ENCODE results near the gene MTG2. TPM values are rescaled to one million over a fixed set of nuclear protein-coding genes. Genes with fewer than 3 reads are reported as not detected.

The MTG2 gene
- total and polyA plus RNA-seq, 4 donors: 18.3 to 35.5 (median 28.5) TPM

- no peak overlapping the region for H3K27ac ChIP-seq (ENCODE audit: low read depth in 1 of 2, low read length in 1 of 2)
- no peak overlapping the region for H3K4me3 ChIP-seq
- ATAC-seq (ENCODE audit: insufficient read depth, low FRiP score): no peak
- peaks cover 0 to 8% (median 0%) of the 10 kb centered on the region in 4 donors for H3K36me3 ChIP-seq (ENCODE audit: control insufficient read depth in 4 of 4, insufficient read depth in 4 of 4, low read length in 4 of 4)
- TF ChIP-seq CTCF (IDR thresholded peaks at IDR 0.05; ENCODE audit: control extremely low read depth, extremely low read depth): no peak
- no peaks in the 10 kb centered on the region for H3K9me3 ChIP-seq (ENCODE audit: control insufficient read depth in 4 of 4, insufficient read depth in 3 of 4, low read length in 3 of 4)
- no peak for DNase-seq
- no peak overlapping the region for H3K9ac ChIP-seq (ENCODE audit: insufficient read depth in 1 of 2, low read length in 2 of 2)
- WGBS, 2 donors: 64 to 77% methylated on average over 19 of the region's 19 CpGs
- H3K27me3 ChIP-seq (ENCODE audit: control insufficient read depth in 3 of 3, insufficient read depth in 3 of 3, low read length in 2 of 3): peaks cover 0 to 18% (median 4%) of the 10 kb centered on the region in 3 donors
- H3K4me1 ChIP-seq (ENCODE audit: control insufficient read depth in 5 of 5, insufficient read depth in 5 of 5, low read length in 5 of 5): peaks cover 0 to 2% (median 0%) of the 10 kb centered on the region in 5 donors
Observed at GRCh38 chr20:62208061-62208794, 25.4 kb downstream of the MTG2 start.

- Histone ChIP-seq H3K4me1 (ENCODE audit: control insufficient read depth in 5 of 5, insufficient read depth in 5 of 5, low read length in 5 of 5) (peaks cover 0 to 2% (median 0%) of the 10 kb centered on the region in 5 donors), H3K4me3 (no peak overlapping the region), H3K27ac (ENCODE audit: low read depth in 1 of 2, low read length in 1 of 2) (no peak overlapping the region), H3K9me3 (ENCODE audit: control insufficient read depth in 4 of 4, insufficient read depth in 3 of 4, low read length in 3 of 4) (no peaks in the 10 kb centered on the region), H3K27me3 (ENCODE audit: control insufficient read depth in 3 of 3, insufficient read depth in 3 of 3, low read length in 2 of 3) (peaks cover 0 to 23% (median 4%) of the 10 kb centered on the region in 3 donors), H3K36me3 (ENCODE audit: control insufficient read depth in 4 of 4, insufficient read depth in 4 of 4, low read length in 4 of 4) (peaks cover 0 to 5% (median 0%) of the 10 kb centered on the region in 4 donors), H3K9ac (ENCODE audit: insufficient read depth in 1 of 2, low read length in 2 of 2) (no peak overlapping the region)
- TF ChIP-seq CTCF (IDR thresholded peaks at IDR 0.05; ENCODE audit: control extremely low read depth, extremely low read depth): no peak
- ATAC-seq (ENCODE audit: insufficient read depth, low FRiP score): no peak
- DNase-seq: no peak
- WGBS, 2 donors: 37 to 49% methylated on average over 27 of the region's 27 CpGs
Observed at GRCh38 chr20:62208795-62209755, 26.2 kb downstream of the MTG2 start.

DNA sequence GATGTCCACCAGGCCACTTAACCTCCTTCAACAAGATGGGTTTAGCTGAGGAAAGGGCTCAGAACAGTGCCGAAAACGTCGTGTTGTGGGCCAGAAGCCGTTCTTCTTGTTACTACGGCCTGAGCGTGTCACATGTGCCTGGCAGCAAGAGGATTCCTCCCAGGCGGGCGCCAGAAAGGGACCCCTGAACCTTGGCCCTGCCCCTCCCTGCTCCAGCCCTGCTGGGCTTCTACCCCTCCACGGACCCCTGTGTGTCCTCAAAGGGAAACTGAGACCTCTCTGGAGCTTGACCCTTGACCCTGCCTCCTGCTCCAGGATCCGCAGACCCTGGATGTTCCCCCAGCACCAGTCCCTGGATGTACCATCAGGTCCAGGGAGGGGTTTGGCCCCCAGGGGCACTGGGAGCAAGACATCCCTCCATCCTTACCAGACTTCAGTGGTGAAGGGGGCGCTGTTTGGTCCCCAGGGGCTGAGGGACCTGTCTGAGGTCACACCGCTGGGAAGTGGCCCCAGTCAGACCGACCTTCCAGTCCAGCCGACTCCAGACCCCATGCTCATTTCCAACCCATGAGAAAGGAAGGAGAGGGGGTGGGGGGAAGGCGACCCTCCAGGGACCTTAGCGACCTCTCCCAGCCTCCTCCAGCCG lies 27.1 kb downstream of the MTG2 start:
- DNase-seq (no peak), ATAC-seq (ENCODE audit: insufficient read depth, low FRiP score) (no peak)
- 54 to 69% methylated on average over 17 of the region's 17 CpGs for WGBS, 2 donors
- H3K4me3 ChIP-seq: no peak overlapping the region
- TF ChIP-seq CTCF (IDR thresholded peaks at IDR 0.05; ENCODE audit: control extremely low read depth, extremely low read depth): no peak
- H3K9ac ChIP-seq (ENCODE audit: insufficient read depth in 1 of 2, low read length in 2 of 2): no peak overlapping the region
- peaks cover 0 to 5% (median 0%) of the 10 kb centered on the region in 4 donors for H3K36me3 ChIP-seq (ENCODE audit: control insufficient read depth in 4 of 4, insufficient read depth in 4 of 4, low read length in 4 of 4)
- peaks cover 0 to 2% (median 0%) of the 10 kb centered on the region in 5 donors for H3K4me1 ChIP-seq (ENCODE audit: control insufficient read depth in 5 of 5, insufficient read depth in 5 of 5, low read length in 5 of 5)
- no peaks in the 10 kb centered on the region for H3K9me3 ChIP-seq (ENCODE audit: control insufficient read depth in 4 of 4, insufficient read depth in 3 of 4, low read length in 3 of 4)
- peaks cover 0 to 29% (median 4%) of the 10 kb centered on the region in 3 donors for H3K27me3 ChIP-seq (ENCODE audit: control insufficient read depth in 3 of 3, insufficient read depth in 3 of 3, low read length in 2 of 3)
- no peak overlapping the region for H3K27ac ChIP-seq (ENCODE audit: low read depth in 1 of 2, low read length in 1 of 2)

Data from lung (tissue), 12 donors.